Mononuclear cell (primary cell): ENCODE measurements around the gene FAM89A. TPM values are rescaled to one million over a fixed set of nuclear protein-coding genes. Genes with fewer than 3 reads are reported as not detected.

Source experiments
- H3K27me3 ChIP-seq: 2 replicates; pipeline ENCODE4 v1.6.0; 2011; ENCODE audit warnings: low read length, control low read depth; ENCODE audit not compliant: insufficient read depth
- H3K4me1 ChIP-seq: 2 replicates; pipeline ENCODE4 v1.5.1; 2011; ENCODE audit warnings: mild to moderate bottlenecking, low read length, control low read depth; ENCODE audit not compliant: insufficient read depth
- H3K4me3 ChIP-seq: 2 replicates; pipeline ENCODE4 v1.5.1; 2011; ENCODE audit warnings: mild to moderate bottlenecking, low read length, moderate library complexity
- H3K9me3 ChIP-seq: 2 replicates; pipeline ENCODE4 v1.5.1; 2011; ENCODE audit warnings: low read depth, mild to moderate bottlenecking, control low read depth, low read length
- total RNA-seq: library from RNA; depleted of rRNA; stranded (reverse); fragments of >200 nt; gene quantifications from one replicate; pipeline ENCODE4 v1.2.3, GENCODE V29; 2012

Gene FAM89A
- total RNA-seq, 1 donor = 1.4 TPM

DNA sequence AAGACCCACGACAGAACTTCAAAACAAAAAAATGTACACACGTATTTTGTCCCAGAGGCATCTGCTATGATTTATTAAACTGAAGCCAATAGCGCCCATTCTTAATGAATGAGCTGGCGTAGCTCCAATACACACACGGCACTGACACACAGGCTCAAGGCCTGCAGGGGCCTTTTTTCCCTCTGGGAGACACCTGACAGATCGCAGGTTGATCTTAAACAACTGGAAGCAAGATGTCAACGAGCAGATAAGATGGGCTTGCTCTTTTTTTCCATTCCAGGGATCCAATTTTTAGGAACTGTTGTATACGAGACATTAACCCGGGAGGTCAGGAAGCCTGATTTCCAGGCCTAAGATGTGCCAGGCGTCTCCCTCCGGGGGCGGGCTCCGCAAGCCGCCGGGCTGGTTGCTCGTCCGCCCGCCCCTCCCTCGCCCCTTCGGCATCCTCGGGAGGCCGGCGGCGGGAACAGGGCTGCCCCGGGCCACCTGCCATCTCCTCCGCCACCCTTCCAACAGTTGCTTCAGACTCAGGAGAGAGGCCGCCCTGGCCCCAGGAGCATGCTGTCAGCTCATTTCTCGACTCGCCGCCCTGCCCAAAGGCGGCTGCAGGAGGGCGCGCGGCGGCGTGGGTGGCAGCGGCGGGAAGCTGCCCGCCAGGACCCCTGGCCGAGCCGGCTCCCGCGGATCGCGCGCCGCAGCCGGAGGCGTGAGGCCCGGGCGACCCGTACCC is 62.1 kb downstream of the FAM89A start:
- Histone ChIP-seq H3K4me3 (peak overlapping the region; percentile 67), H3K27me3 (no peaks in the 10 kb centered on the region), H3K9me3 (no peaks in the 10 kb centered on the region), H3K4me1 (peaks cover 63% of the 10 kb centered on the region)

DNA sequence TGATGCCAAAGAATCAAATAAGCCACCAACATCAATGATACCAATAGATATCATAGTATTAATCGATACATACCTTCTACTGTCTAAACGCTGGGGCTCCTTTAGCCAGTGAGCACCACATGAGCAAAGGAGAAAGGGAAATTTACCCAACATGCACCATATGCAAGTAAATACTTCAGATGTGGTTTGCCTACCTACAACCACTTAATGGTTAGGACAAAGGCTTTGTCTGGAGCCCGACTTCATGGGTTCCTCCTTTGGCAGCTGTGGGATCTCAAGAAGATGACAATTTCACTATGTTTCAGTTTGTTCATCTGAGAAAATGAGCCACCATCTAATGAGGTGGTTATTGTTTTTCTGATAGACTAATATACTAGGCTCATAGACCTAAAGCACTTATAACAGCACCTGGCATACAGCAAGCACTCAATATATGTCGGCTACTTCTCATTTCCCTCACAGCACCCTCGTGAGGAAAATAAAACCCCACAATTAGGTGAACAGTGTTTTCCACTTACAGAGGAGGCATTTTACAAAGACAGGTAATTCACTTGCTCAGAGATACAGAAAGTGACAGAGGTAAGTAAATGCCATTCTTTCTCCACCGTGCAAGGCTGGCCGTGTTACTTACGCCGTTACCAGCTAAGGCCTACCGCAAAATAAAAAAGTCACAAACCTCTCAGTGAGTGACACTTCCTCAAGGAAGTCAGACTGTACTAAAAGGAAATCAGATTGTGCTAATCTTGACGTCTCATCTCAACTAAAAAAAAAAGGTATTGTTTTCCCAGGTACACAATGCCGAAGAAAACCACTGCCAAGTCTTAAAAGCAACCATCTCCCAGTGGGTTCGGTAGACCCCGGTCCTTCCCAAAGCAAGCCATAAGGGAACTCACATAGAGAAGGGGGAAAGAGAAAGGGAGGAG is 63.0 kb downstream of the FAM89A start:
- H3K9me3 ChIP-seq = no peaks in the 10 kb centered on the region
- peaks cover 71% of the 10 kb centered on the region for H3K4me1 ChIP-seq
- no peaks in the 10 kb centered on the region for H3K27me3 ChIP-seq
- peak overlapping the region; percentile 67 for H3K4me3 ChIP-seq

DNA sequence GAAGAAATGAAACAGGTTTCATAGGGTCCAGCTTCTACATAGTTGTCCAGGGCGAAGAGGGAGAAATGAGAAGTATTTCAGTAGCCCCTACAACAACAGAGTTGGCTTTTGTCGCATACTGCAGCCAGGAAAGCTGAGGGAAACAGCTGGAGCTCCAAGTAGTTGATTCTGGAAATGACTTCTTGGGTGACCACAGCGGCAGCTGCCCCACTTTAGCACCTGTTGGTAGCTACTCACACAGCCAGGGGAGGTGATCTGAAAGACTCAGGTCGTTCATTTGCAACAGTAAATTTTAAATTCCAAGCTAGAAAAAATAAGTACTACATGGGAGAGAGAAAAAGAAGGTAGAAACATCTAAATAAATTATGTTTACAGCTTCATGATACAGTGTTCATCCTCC is 63.7 kb downstream of the FAM89A start:
- H3K4me3 ChIP-seq = no peak overlapping the region
- no peaks in the 10 kb centered on the region for H3K9me3 ChIP-seq
- peaks cover 77% of the 10 kb centered on the region for H3K4me1 ChIP-seq
- no peaks in the 10 kb centered on the region for H3K27me3 ChIP-seq

DNA sequence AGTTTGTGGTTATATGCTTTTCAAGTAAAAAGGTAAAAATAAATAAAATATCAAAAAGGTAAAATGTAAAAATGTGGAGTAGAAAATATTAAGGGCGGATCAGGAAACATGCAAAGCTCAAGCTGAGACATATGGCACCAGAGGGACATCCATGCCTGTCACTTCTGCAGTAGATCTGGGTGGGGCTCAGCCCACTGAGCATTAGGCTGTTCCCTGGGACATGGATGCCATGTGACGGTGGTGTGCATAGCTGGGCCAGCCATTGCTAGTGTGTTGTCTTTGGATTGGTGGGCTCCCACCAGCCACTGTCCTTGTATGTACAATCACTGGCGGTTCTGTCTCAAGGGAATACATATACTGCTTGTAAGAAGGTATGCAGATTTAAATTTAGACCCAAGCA is 64.4 kb downstream of the FAM89A start:
- Histone ChIP-seq H3K4me3 (no peak overlapping the region), H3K9me3 (no peaks in the 10 kb centered on the region), H3K27me3 (no peaks in the 10 kb centered on the region), H3K4me1 (peaks cover 73% of the 10 kb centered on the region)

DNA sequence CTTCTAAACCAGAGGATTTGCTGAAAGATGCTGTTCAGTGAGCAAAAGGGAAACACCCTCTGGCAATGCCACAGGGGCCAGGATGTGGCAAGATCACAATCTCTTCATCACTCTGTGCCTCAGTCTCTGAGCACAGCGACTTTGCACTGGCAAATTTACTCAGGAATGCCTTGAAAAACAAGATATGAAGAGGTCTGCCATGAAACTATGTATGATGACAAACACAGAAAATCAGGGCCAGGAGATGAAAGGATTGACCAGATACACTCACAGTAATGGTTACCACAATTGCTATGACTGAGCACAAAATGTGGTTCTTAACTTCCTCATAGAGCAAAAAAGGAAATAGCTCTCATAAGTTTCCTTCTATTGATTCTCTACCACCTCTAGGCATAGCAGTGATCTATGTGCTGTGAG is 67.2 kb downstream of the FAM89A start:
- H3K27me3 ChIP-seq = no peaks in the 10 kb centered on the region
- no peaks in the 10 kb centered on the region for H3K9me3 ChIP-seq
- H3K4me3 ChIP-seq = no peak overlapping the region
- H3K4me1 ChIP-seq = peaks cover 58% of the 10 kb centered on the region

DNA sequence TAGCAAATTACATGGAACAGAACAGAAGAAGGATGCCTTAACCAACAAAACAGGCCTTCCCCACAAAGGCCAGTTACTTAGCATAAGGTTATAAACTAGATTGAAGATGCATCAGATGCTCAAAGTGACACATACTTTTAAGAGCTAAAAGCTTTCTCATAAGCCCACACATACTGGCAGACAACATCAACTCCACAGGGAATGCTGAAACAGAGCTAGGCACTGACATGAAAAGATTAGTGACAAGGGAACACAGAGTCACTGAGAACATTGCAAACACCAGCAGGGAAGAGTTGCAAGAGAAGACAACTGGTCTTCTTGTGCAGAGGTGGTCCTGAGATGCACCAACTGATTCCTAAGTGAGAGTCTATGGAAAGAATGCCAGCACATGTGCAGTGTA is 68.3 kb downstream of the FAM89A start:
- peaks cover 47% of the 10 kb centered on the region for H3K4me1 ChIP-seq
- H3K27me3 ChIP-seq = no peaks in the 10 kb centered on the region
- no peaks in the 10 kb centered on the region for H3K9me3 ChIP-seq
- H3K4me3 ChIP-seq = no peak overlapping the region

DNA sequence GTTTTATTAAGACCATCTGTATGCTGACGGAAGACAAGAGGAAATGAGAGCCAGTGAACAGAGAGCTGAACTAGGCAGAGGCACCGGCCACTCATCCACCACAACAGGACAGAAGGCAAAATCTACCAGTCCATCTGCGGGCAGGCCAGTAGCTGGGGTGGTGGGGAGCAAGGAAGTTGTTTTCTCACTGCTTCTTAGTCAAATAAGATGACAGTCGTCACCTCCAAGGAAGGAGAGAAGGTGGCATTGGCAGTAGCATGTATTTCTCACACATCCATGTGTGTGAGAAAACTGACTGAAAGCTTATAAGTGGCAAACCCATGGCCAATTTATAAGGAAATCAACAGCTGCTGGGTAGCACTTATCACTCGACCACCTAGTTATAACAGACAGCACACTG is 69.6 kb downstream of the FAM89A start:
- Histone ChIP-seq H3K4me3 (no peak overlapping the region), H3K4me1 (peaks cover 36% of the 10 kb centered on the region)

More for the DNA sequence above, 69.6 kb downstream of the FAM89A start:
- H3K27me3 ChIP-seq = no peaks in the 10 kb centered on the region
- H3K9me3 ChIP-seq = no peaks in the 10 kb centered on the region

Other genes starting within 250 kb of the FAM89A start
- 9.7 TPM for gene C1orf198, start 171.7 kb downstream of the FAM89A start, total RNA-seq
- gene TTC13, start 61.4 kb downstream of the FAM89A start, total RNA-seq = 24.6 TPM
- 2.3 TPM for gene ARV1, start 61.2 kb downstream of the FAM89A start, total RNA-seq
- gene TRIM67, start 121.8 kb upstream of the FAM89A start, total RNA-seq = under 0.01 TPM
- 17.8 TPM for gene GNPAT, start 201.0 kb upstream of the FAM89A start, total RNA-seq